Tibial artery (tissue), 4 donors: ENCODE results near the gene CHTF8.

Experiments
- DNase-seq, 2 donors: peaks; one replicate each; pipeline ENCODE4 v3.0.0-alpha.2; 2019
- H3K27ac ChIP-seq, 2 donors: fragments of 200-600 bp; sonication (generic) in 1 of 2; 1 replicate in 1 of 2; 2 replicates in 1 of 2; pipeline ENCODE4 v1.5.1; 2018 to 2019; ENCODE audit warnings: mild to moderate bottlenecking in 1 of 2
- H3K27me3 ChIP-seq, 2 donors: fragments of 200-600 bp; sonication (generic) in 1 of 2; one replicate each; pipeline versions ENCODE4 v1.5.1 to v1.6.0; 2016 to 2019
- H3K36me3 ChIP-seq, 3 donors: fragments of 200-600 bp; sonication (generic) in 2 of 3; one replicate each; pipeline ENCODE4 v1.5.1; 2016 to 2019; ENCODE audit warnings: mild to moderate bottlenecking in 2 of 3
- H3K4me1 ChIP-seq, 4 donors: fragments of 200-600 bp; sonication (generic) in 2 of 4; 1 replicate in 3 of 4; 2 replicates in 1 of 4; pipeline ENCODE4 v1.5.1; 2016 to 2019
- H3K4me3 ChIP-seq, 2 donors: fragments of 200-600 bp; sonication (generic) in 1 of 2; 1 replicate in 1 of 2; 2 replicates in 1 of 2; pipeline ENCODE4 v1.5.1; 2018 to 2019; ENCODE audit warnings: mild to moderate bottlenecking in 2 of 2
- H3K9me3 ChIP-seq, 3 donors: fragments of 200-600 bp; sonication (generic) in 1 of 3; one replicate each; pipeline ENCODE4 v1.5.1; 2016 to 2019
- CTCF ChIP-seq, 2 experiments: fragments of 200-600 bp in 1 of 2; fragments of 450-650 bp in 1 of 2; IDR thresholded peaks; one replicate each; pipeline ENCODE4 v1.5.1; 2017 to 2019; ENCODE audit warnings: antibody characterized with exemption in 2 of 2, mild to moderate bottlenecking in 1 of 2, moderate library complexity in 1 of 2
- intact Hi-C: fragments of 100-400 bp; cut with DNase I; formaldehyde crosslinking; loops from one replicate; pipeline ENCODE4 v1.15.0; 2023; ENCODE audit warnings: low total_unique reads

CHTF8 gene

DNA sequence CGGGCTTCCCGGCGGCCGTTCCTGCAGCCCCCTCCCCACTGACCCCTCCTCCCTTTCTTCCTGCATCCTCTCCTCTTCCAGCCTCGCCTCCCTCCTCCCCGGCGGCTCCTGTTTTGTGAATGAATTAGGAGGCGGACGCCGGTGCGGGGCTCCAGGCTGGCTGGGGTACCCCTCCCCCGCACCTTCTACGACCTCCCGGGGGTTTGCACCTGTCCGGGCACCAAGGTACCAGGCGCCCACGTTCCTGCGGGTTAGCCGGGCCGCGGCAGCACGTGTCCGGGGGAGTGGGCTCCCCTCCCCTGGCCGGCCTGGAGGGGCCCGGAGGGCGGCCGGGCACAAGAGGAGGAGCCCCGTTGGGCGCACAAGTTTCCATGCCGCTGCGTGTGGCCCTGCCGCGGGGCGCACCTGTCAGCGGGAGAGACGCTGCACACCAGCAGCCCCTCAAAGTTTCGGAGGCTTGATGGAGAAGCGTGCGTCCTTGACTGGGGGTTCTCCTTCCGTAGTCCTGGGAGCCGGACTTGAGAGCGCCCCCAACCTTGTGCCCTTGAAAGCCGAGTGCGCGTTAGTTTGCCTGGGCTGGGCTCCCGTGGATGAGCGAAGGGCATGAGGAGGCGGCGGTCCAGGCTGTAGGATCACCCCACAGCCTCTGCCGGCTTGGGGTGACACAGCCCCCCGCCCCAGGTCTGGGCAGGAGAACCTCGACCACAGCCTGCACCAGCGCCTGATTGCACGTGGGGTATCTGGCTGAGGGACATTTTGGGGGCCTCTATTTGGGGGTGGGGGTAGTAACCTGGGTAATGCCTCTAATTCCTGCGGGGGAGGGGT, 25.7 kb downstream of the CHTF8 start:
- H3K4me1 ChIP-seq: peaks cover 13 to 36% (median 30%) of the 10 kb centered on the region in 4 donors
- no peak for TF ChIP-seq CTCF (IDR thresholded peaks at IDR 0.05)
- H3K4me3 ChIP-seq: peak overlapping the region; percentile 51 to 58
- no peak overlapping the region for H3K27ac ChIP-seq
- peak in 1 of 2 donors; percentile 60 for DNase-seq
- peaks cover 0 to 2% of the 10 kb centered on the region in 2 donors for H3K27me3 ChIP-seq
- peaks cover 9 to 22% (median 15%) of the 10 kb centered on the region in 3 donors for H3K36me3 ChIP-seq
- no peaks in the 10 kb centered on the region for H3K9me3 ChIP-seq
- intact Hi-C loops: no loop called here

GRCh38 chr16:69105501-69106361, 26.7 kb downstream of the CHTF8 start, which contains the start of gene HAS3:
Gene HAS3, plus strand, starts transcription at chr16:69105653. Its CDS starts 3,743 bp downstream, at chr16:69109396.
- H3K36me3 ChIP-seq: peaks cover 9 to 16% (median 15%) of the 10 kb centered on the region in 3 donors
- no peaks in the 10 kb centered on the region for H3K9me3 ChIP-seq
- no peak for TF ChIP-seq CTCF (IDR thresholded peaks at IDR 0.05)
- peaks cover 0 to 2% of the 10 kb centered on the region in 2 donors for H3K27me3 ChIP-seq
- peak within 1 kb of the TSS; percentile 51 to 58 for H3K4me3 ChIP-seq
- H3K27ac ChIP-seq: no peak within 1 kb of the TSS
- no peak for DNase-seq
- intact Hi-C loops: no loop called here
- H3K4me1 ChIP-seq: peaks cover 13 to 36% (median 30%) of the 10 kb centered on the region in 4 donors

- H3K27ac ChIP-seq: no peak overlapping the region
- DNase-seq: no peak
- TF ChIP-seq CTCF (IDR thresholded peaks at IDR 0.05): no peak
- H3K9me3 ChIP-seq: no peaks in the 10 kb centered on the region
- no peaks in the 10 kb centered on the region for H3K36me3 ChIP-seq
- H3K4me3 ChIP-seq: no peak overlapping the region
- intact Hi-C loops: no loop called here
- peaks cover 0 to 2% (median under 1%) of the 10 kb centered on the region in 4 donors for H3K4me1 ChIP-seq
- H3K27me3 ChIP-seq: no peaks in the 10 kb centered on the region
Measured at GRCh38 chr16:69100071-69100691, 32.2 kb downstream of the CHTF8 start.

DNA sequence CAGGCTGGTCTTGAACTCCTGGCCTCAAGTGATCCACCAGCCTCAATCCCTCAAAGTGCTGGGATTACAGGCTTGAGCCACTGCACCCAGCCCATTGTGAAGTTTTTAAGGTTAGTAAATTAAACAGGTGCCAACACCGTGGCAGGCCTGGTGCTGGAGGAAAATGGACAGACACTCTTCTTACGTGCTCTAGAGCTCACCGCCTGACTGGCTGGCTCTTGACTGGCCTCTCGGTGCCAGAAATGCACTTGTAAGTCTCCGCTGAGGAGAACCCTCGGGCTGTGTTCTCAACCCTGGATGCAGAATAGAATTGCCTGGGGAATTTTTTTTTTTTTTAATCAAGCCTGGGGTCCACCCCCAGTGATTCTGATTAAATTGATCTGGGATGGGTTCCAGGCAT, 37.2 kb downstream of the CHTF8 start:
- Histone ChIP-seq H3K4me3 (no peak overlapping the region), H3K9me3 (no peaks in the 10 kb centered on the region), H3K27me3 (no peaks in the 10 kb centered on the region), H3K27ac (no peak overlapping the region), H3K4me1 (no peaks in the 10 kb centered on the region), H3K36me3 (no peaks in the 10 kb centered on the region)
- no peak for TF ChIP-seq CTCF (IDR thresholded peaks at IDR 0.05)
- DNase-seq: no peak
- intact Hi-C loops: no loop called here

- TF ChIP-seq CTCF (IDR thresholded peaks at IDR 0.05): no peak
- intact Hi-C loops: no loop called here
- no peak overlapping the region for H3K4me3 ChIP-seq
- H3K4me1 ChIP-seq: no peaks in the 10 kb centered on the region
- no peak for DNase-seq
- no peak overlapping the region for H3K27ac ChIP-seq
- no peaks in the 10 kb centered on the region for H3K36me3 ChIP-seq
- H3K27me3 ChIP-seq: no peaks in the 10 kb centered on the region
- no peaks in the 10 kb centered on the region for H3K9me3 ChIP-seq
Measured at GRCh38 chr16:69094501-69094900, 37.9 kb downstream of the CHTF8 start.
